Heart left ventricle (tissue), 13 donors: ENCODE data around the gene ARHGAP10.

Experiments
- POLR2A ChIP-seq, 2 donors: fragments of 450-650 bp; IDR thresholded peaks; one replicate each; pipeline ENCODE4 v1.6.1; 2017; ENCODE audit warnings: antibody characterized with exemption in 2 of 2, mild to moderate bottlenecking in 2 of 2, moderate library complexity in 2 of 2
- TF ChIP-seq, protein P1 (sequence below), 12 donors: fragments of 200-600 bp; sonication (generic) in 4 of 12; IDR thresholded peaks; one replicate each; pipeline versions ENCODE4 v1.5.0 to v1.8.0; 2018 to 2022; ENCODE audit warnings: antibody characterized with exemption in 12 of 12, mild to moderate bottlenecking in 5 of 12
- donor health status: ischemic (EF 13 %, LVEDD 7.1; RV severe dilation, severe dysfunction).
- donor health status: DM: no; HTN: yes; CAD: no.
- donor health status: DM: no; HTN: no; CAD: no.
- donor health status: ischemic (EF 25% LVEDD 6.9; RV normal size, moderate dysfunction).
- donor health status: ischemic (EF 25% LVEDD 5.7; RV mildly dilated, moderate dysfunction).
- donor health status: ischemic (EF 35%, LVEDD 5.7; RV mildly dilated, moderate dysfunction).
- donor health status: nonischemic (EF 11% LVEDD 7.7; RV severe dilation, severe dysfunction).
- donor health status: DM: yes; HTN: yes; CAD: no.
- donor health status: PGD.
- donor health status: ischemic (EF 29% LVEDD 5.4; RV normal size, mild dysfunction).
- donor health status: nonischemic (EF 23%, LVEDD 6.1; RV moderate dilation, normal function).

DNA sequence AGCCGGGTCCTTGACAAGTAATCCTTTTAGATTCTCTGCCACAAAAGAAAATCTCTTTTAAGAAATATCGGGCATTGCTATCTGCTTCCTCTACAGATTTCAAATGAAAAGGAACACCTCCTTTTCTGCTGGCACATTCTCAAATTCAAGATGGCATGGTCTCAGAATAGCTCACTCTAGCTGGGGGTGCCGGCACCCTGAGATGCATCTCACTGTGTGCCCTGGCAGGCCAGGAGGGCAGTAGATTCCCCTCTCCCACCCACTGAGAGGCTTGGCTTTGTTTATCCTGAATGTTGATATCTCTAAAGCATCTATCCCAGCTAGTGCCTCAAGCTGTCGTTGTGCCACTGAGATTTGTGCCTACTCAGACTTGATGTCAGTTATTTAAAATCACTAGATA, 319.5 kb downstream of the ARHGAP10 start:
- TF ChIP-seq, protein P1, sequence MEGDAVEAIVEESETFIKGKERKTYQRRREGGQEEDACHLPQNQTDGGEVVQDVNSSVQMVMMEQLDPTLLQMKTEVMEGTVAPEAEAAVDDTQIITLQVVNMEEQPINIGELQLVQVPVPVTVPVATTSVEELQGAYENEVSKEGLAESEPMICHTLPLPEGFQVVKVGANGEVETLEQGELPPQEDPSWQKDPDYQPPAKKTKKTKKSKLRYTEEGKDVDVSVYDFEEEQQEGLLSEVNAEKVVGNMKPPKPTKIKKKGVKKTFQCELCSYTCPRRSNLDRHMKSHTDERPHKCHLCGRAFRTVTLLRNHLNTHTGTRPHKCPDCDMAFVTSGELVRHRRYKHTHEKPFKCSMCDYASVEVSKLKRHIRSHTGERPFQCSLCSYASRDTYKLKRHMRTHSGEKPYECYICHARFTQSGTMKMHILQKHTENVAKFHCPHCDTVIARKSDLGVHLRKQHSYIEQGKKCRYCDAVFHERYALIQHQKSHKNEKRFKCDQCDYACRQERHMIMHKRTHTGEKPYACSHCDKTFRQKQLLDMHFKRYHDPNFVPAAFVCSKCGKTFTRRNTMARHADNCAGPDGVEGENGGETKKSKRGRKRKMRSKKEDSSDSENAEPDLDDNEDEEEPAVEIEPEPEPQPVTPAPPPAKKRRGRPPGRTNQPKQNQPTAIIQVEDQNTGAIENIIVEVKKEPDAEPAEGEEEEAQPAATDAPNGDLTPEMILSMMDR (IDR thresholded peaks at IDR 0.05), result no peak
- no peak for TF ChIP-seq POLR2A (IDR thresholded peaks at IDR 0.05)
